HCT116 (cell line): ENCODE data around the gene STAB1. TPM values are rescaled to one million over a fixed set of nuclear protein-coding genes. Genes with fewer than 3 reads are reported as not detected.

Source experiments
- ATAC-seq: fragments of 200-7000 bp; cut with Tn5 transposase; 2 replicates; pipeline ENCODE4 v1.9.1; 2020; ENCODE audit warnings: mild to moderate bottlenecking, moderate library complexity
- BruUV-seq: library from RNA; stranded (reverse); fragments of 400-500 nt; replicated peaks from 2 replicates; lab custom pipeline; 2021; lab: Mats Ljungman, UMichigan
- CTCF ChIA-PET: fragments of 300-600 bp; sonication (Branson Sonifier 250); formaldehyde crosslinking; loops from one replicate; lab custom pipeline; 2021; ENCODE audit warnings: antibody characterized with exemption; lab: Charles Lee
- POLR2A ChIA-PET: fragments of 300-600, 350-600 bp; sonication (Branson Sonifier 250); formaldehyde crosslinking; loops from one replicate; lab custom pipeline; 2021; ENCODE audit warnings: antibody characterized with exemption; lab: Charles Lee
- RAD21 ChIA-PET, 2 experiments: fragments of 300-600 bp; sonication (Branson Sonifier 250); formaldehyde crosslinking; loops; one replicate each; lab custom pipeline; 2023; ENCODE audit warnings: low total read pairs in 2 of 2; ENCODE audit not compliant: uncharacterized antibody in 2 of 2, unreplicated experiment in 2 of 2, low non-redundant PET in 1 of 2; lab: Charles Lee
- DNase-seq: peaks from one replicate; pipeline ENCODE4 v3.0.0-alpha.2; 2010; ENCODE audit warnings: low read depth, low spot score
- H2AFZ ChIP-seq: fragments of 200-600 bp; shearing (Covaris generic), sonication (generic); 2 replicates; pipeline ENCODE4 v1.6.1; 2017; ENCODE audit warnings: low read depth, mixed run types, mixed read lengths, antibody characterized with exemption, low read length; ENCODE audit not compliant: poor library complexity, severe bottlenecking
- H3K27ac ChIP-seq: 2 replicates; pipeline ENCODE4 v1.5.1; 2012; ENCODE audit warnings: low read depth, low read length
- H3K27me3 ChIP-seq: fragments of 200-600 bp; sonication (generic); 2 replicates; pipeline ENCODE4 v1.6.1; 2016; ENCODE audit warnings: mixed run types, low read length, mixed read lengths; ENCODE audit not compliant: insufficient read depth
- H3K36me3 ChIP-seq, 2 experiments: fragments of 200-500 bp in 1 of 2; fragments of 200-600 bp in 1 of 2; sonication (Bioruptor generic) in 1 of 2; sonication (generic) in 1 of 2; 2 replicates each; pipeline versions ENCODE4 v1.5.1 to v1.6.1; 2014 to 2016; ENCODE audit warnings: low read length in 2 of 2, inconsistent platforms in 1 of 2, mixed read lengths in 1 of 2, mixed run types in 1 of 2; ENCODE audit not compliant: insufficient read depth in 2 of 2, control insufficient read depth in 1 of 2
- H3K4me1 ChIP-seq, 2 experiments: fragments of 200-600 bp in 1 of 2; sonication (generic) in 1 of 2; 2 replicates each; pipeline versions ENCODE4 v1.5.1 to v1.6.1; 2012 to 2017; ENCODE audit warnings: low read length in 2 of 2, inconsistent platforms in 1 of 2, mild to moderate bottlenecking in 1 of 2, mixed read lengths in 1 of 2, mixed run types in 1 of 2, moderate library complexity in 1 of 2; ENCODE audit not compliant: insufficient read depth in 2 of 2, control insufficient read depth in 1 of 2
- H3K4me2 ChIP-seq: fragments of 200-600 bp; sonication (generic); 2 replicates; pipeline ENCODE4 v1.6.1; 2017; ENCODE audit warnings: mixed run types, low read length, mixed read lengths
- H3K4me3 ChIP-seq, 2 experiments: fragments of 200-600 bp in 1 of 2; sonication (generic) in 1 of 2; replicated peaks in 1 of 2; 2 replicates each; pipeline ENCODE4 v1.5.1; 2011 to 2016; ENCODE audit warnings: low read length in 2 of 2, control low read depth in 1 of 2, low read depth in 1 of 2, mild to moderate bottlenecking in 1 of 2, mixed read lengths in 1 of 2, mixed run types in 1 of 2
- H3K79me2 ChIP-seq: fragments of 200-600 bp; sonication (generic); 2 replicates; pipeline ENCODE4 v1.6.1; 2017; ENCODE audit warnings: mild to moderate bottlenecking, mixed run types, low read length, moderate library complexity, mixed read lengths; ENCODE audit not compliant: insufficient read depth
- H3K9ac ChIP-seq: fragments of 200-600 bp; sonication (generic); 2 replicates; pipeline ENCODE4 v1.6.1; 2016; ENCODE audit warnings: low read length, mixed read lengths
- H3K9me2 ChIP-seq: fragments of 200-600 bp; sonication (generic), shearing (Covaris generic); 2 replicates; pipeline ENCODE4 v1.6.1; 2017; ENCODE audit warnings: mixed run types, mild to moderate bottlenecking, moderate library complexity; ENCODE audit not compliant: insufficient read depth
- H3K9me3 ChIP-seq, 2 experiments: fragments of 200-500 bp in 1 of 2; fragments of 200-600 bp in 1 of 2; sonication (Bioruptor generic) in 1 of 2; sonication (generic) in 1 of 2; 2 replicates each; pipeline ENCODE4 v1.6.1; 2014 to 2017; ENCODE audit warnings: low read length in 2 of 2, mixed read lengths in 2 of 2, inconsistent platforms in 1 of 2, low read depth in 1 of 2, mild to moderate bottlenecking in 1 of 2, mixed run types in 1 of 2, moderate library complexity in 1 of 2; ENCODE audit not compliant: control insufficient read depth in 1 of 2, insufficient read depth in 1 of 2
- H4K20me1 ChIP-seq: fragments of 200-600 bp; sonication (generic), shearing (Covaris generic); 2 replicates; pipeline ENCODE4 v1.6.1; 2017; ENCODE audit warnings: mixed run types, mild to moderate bottlenecking, moderate library complexity; ENCODE audit not compliant: insufficient read depth
- CBX3 ChIP-seq: IDR thresholded peaks from 2 replicates; pipeline ENCODE4 v1.6.1; 2012; ENCODE audit warnings: low read depth
- CEBPB ChIP-seq: IDR thresholded peaks from 2 replicates; pipeline ENCODE4 v1.6.1; 2012; ENCODE audit warnings: low read depth
- EGR1 ChIP-seq: IDR thresholded peaks from 2 replicates; pipeline ENCODE4 v1.6.1; 2012; ENCODE audit warnings: low read depth
- EZH2phosphoT487 ChIP-seq: fragments of 200-600 bp; IDR thresholded peaks from 2 replicates; pipeline ENCODE4 v1.6.1; 2018; ENCODE audit warnings: antibody characterized with exemption, borderline replicate concordance
- FOSL1 ChIP-seq: IDR thresholded peaks from 2 replicates; pipeline ENCODE4 v1.6.1; 2012; ENCODE audit warnings: low read depth
- MAX ChIP-seq: IDR thresholded peaks from 2 replicates; pipeline ENCODE4 v1.6.1; 2012
- POLR2AphosphoS5 ChIP-seq: IDR thresholded peaks from 2 replicates; pipeline ENCODE4 v1.6.1; 2011; ENCODE audit warnings: mild to moderate bottlenecking, low read depth, low read length, moderate library complexity
- SP1 ChIP-seq: IDR thresholded peaks from 2 replicates; pipeline ENCODE4 v1.6.1; 2012; ENCODE audit warnings: low read depth
- TCF7L2 ChIP-seq: IDR thresholded peaks from 2 replicates; pipeline ENCODE4 v1.7.0; 2011; ENCODE audit warnings: borderline replicate concordance, inconsistent platforms; ENCODE audit not compliant: insufficient read depth, insufficient read length; ENCODE audit errors: extremely low read depth
- ZFX ChIP-seq: fragments of 450-650 bp; IDR thresholded peaks from 2 replicates; pipeline ENCODE4 v1.6.1; 2017
- intact Hi-C: fragments of 100-400 bp; cut with micrococcal nuclease; formaldehyde crosslinking; loops from 2 replicates; pipeline ENCODE4 v1.10.0; 2022
- total RNA-seq: library from RNA; stranded (reverse); gene quantifications from one replicate; pipeline ENCODE4 v1.2.1, GENCODE V29; 2021; ENCODE audit not compliant: unreplicated experiment
- TF ChIP-seq, protein P1 (sequence below): IDR thresholded peaks from 2 replicates; pipeline ENCODE4 v1.6.1; 2012; ENCODE audit warnings: low read depth
- TF ChIP-seq, protein P2 (sequence below): IDR thresholded peaks from 2 replicates; pipeline ENCODE4 v1.6.1; 2012
- TF ChIP-seq, protein P3 (sequence below): IDR thresholded peaks from 2 replicates; pipeline ENCODE4 v1.6.1; 2011; ENCODE audit warnings: mild to moderate bottlenecking, low read length, moderate library complexity; ENCODE audit not compliant: insufficient replicate concordance; ENCODE audit errors: extremely low read depth

STAB1 gene
- total RNA-seq, 1 experiment from 2014 or later = 0.44 TPM

GRCh38 chr3:52458031-52458760, 36.9 kb upstream of the STAB1 start:
- TF ChIP-seq CBX3 = no peak
- TF ChIP-seq POLR2AphosphoS5 = no peak
- TF ChIP-seq, protein P1, sequence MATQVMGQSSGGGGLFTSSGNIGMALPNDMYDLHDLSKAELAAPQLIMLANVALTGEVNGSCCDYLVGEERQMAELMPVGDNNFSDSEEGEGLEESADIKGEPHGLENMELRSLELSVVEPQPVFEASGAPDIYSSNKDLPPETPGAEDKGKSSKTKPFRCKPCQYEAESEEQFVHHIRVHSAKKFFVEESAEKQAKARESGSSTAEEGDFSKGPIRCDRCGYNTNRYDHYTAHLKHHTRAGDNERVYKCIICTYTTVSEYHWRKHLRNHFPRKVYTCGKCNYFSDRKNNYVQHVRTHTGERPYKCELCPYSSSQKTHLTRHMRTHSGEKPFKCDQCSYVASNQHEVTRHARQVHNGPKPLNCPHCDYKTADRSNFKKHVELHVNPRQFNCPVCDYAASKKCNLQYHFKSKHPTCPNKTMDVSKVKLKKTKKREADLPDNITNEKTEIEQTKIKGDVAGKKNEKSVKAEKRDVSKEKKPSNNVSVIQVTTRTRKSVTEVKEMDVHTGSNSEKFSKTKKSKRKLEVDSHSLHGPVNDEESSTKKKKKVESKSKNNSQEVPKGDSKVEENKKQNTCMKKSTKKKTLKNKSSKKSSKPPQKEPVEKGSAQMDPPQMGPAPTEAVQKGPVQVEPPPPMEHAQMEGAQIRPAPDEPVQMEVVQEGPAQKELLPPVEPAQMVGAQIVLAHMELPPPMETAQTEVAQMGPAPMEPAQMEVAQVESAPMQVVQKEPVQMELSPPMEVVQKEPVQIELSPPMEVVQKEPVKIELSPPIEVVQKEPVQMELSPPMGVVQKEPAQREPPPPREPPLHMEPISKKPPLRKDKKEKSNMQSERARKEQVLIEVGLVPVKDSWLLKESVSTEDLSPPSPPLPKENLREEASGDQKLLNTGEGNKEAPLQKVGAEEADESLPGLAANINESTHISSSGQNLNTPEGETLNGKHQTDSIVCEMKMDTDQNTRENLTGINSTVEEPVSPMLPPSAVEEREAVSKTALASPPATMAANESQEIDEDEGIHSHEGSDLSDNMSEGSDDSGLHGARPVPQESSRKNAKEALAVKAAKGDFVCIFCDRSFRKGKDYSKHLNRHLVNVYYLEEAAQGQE = no peak
- TF ChIP-seq, protein P2, sequence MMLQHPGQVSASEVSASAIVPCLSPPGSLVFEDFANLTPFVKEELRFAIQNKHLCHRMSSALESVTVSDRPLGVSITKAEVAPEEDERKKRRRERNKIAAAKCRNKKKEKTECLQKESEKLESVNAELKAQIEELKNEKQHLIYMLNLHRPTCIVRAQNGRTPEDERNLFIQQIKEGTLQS = no peak
- no peak for TF ChIP-seq EGR1
- no peak for TF ChIP-seq SP1
- no peak for TF ChIP-seq FOSL1
- TF ChIP-seq CEBPB = no peak
- no peak for TF ChIP-seq EZH2phosphoT487
- no peak for TF ChIP-seq MAX
- TF ChIP-seq, protein P3, sequence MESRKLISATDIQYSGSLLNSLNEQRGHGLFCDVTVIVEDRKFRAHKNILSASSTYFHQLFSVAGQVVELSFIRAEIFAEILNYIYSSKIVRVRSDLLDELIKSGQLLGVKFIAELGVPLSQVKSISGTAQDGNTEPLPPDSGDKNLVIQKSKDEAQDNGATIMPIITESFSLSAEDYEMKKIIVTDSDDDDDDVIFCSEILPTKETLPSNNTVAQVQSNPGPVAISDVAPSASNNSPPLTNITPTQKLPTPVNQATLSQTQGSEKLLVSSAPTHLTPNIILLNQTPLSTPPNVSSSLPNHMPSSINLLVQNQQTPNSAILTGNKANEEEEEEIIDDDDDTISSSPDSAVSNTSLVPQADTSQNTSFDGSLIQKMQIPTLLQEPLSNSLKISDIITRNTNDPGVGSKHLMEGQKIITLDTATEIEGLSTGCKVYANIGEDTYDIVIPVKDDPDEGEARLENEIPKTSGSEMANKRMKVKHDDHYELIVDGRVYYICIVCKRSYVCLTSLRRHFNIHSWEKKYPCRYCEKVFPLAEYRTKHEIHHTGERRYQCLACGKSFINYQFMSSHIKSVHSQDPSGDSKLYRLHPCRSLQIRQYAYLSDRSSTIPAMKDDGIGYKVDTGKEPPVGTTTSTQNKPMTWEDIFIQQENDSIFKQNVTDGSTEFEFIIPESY = no peak
- TF ChIP-seq TCF7L2 = no peak
- no peak for TF ChIP-seq ZFX
- TF ChIP-seq, all 23 proteins: peak for 0
- H3K9me3 ChIP-seq = no peaks in the 10 kb centered on the region
- no peaks in the 10 kb centered on the region for H3K9me2 ChIP-seq
- H3K27me3 ChIP-seq = no peaks in the 10 kb centered on the region
- peaks cover 23 to 43% of the 10 kb centered on the region in 2 experiments for H3K36me3 ChIP-seq
- H3K4me1 ChIP-seq = peaks cover 20 to 38% of the 10 kb centered on the region in 2 experiments
- H3K4me2 ChIP-seq = no peak overlapping the region
- no peak overlapping the region for H3K4me3 ChIP-seq
- no peak overlapping the region for H3K27ac ChIP-seq
- H3K9ac ChIP-seq = no peak overlapping the region
- ChIA-PET RAD21 (no interaction called here), CTCF (no interaction called here), POLR2A (no interaction called here)
- DNase-seq = no peak
- ATAC-seq = no peak
- no peak overlapping the region for H2AFZ ChIP-seq
- no TSS peak for BruUV-seq
- intact Hi-C loops = no loop called here
- H3K79me2 ChIP-seq = peaks cover 47% of the 10 kb centered on the region
- H4K20me1 ChIP-seq = no peaks in the 10 kb centered on the region
